ENCODE measurements around the gene CBY1.
A peak's percentile ranks its signal among the peaks of the same experiment; 100 is the strongest.

CBY1 gene

DNA sequence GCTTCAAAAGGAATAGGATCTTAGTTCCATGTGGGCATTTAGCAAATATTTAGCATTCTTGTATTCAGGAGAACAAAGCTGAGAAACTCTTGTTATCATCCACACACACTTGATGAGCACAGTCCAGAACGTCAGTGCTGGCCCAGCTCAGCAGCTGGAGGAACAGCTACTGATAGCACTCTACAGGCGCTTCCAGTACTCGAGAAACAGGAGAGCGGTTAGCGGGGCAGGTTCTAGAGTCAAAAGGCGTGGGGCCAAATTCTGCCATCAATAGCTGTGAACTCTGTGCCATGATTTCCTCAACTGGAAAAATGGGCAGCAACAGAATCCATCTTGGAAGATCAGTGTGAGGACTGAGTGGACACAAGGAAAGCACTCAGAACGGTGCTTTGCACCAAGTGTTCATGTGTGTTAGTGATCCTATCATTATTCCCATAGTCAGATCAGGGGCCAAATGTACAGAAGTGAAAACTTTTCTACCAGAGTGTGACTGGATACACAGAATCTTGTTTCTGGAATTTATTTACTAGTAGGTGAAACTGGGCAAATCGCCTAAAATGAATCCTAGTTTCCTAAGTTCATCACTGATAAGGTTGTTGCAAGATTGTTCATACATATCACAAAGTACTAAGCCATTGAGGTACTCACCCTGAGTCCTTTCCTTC lies 41.1 kb downstream of the CBY1 start:
- ChIA-PET POLR2A (interaction anchor here (0.7 to 2.3 kb wide), 3 partner anchors 16 to 23 kb away, joined by 3 to 10 read pairs (median 3); partner anchors contain the start of gene TOMM22), CTCF (interaction anchor here (1.3 to 4.3 kb wide), 4 partner anchors 11 to 645 kb away, joined by 4 to 45 read pairs (median 10); partner anchors contain the start of gene TOMM22)
- TF ChIP-seq, protein P1, sequence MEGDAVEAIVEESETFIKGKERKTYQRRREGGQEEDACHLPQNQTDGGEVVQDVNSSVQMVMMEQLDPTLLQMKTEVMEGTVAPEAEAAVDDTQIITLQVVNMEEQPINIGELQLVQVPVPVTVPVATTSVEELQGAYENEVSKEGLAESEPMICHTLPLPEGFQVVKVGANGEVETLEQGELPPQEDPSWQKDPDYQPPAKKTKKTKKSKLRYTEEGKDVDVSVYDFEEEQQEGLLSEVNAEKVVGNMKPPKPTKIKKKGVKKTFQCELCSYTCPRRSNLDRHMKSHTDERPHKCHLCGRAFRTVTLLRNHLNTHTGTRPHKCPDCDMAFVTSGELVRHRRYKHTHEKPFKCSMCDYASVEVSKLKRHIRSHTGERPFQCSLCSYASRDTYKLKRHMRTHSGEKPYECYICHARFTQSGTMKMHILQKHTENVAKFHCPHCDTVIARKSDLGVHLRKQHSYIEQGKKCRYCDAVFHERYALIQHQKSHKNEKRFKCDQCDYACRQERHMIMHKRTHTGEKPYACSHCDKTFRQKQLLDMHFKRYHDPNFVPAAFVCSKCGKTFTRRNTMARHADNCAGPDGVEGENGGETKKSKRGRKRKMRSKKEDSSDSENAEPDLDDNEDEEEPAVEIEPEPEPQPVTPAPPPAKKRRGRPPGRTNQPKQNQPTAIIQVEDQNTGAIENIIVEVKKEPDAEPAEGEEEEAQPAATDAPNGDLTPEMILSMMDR (IDR thresholded peaks at IDR 0.05; ENCODE audit: insufficient read depth, low read length, missing control alignments), result no peak
- no peak for DNase-seq (ENCODE audit: low read depth, low spot score)
- no peak overlapping the region; the same call in 1 of the 2 replicates for H3K4me3 ChIP-seq (ENCODE audit: low read depth, low read length)

DNA sequence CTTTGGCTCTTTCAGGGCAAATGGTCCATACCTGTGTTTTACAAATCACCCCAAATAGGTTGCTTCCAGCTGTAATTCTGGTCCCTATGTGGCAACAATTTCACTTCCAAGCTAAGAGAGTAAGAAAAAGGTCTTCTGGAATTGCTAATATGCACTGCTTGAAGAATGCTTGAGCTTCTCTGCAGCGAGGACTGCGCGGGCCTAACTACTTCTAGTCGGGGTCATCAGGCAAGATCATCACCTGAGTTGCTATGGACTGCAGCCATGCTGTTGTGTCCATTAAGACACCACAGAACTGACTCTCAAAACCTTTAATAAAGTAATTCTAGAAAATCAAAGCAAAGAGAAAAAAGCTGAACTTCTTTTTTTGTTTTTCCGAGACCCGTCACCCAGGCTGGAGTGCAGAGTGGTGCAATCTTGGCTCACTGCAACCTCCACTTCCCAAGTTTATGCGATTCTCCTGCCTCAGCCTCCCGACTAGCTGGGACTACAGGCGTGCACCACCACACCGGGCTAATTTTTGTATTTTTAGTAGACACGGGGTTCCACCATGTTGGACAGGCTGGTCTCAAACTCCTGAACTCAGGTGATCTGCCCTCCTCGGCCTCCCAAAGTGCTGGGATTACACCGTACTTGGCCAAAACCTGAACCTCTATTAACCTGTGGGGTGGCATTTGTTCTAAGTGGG lies 42.1 kb downstream of the CBY1 start:
- CTCF ChIA-PET, result interaction anchor here (0.7 to 4.3 kb wide), 5 partner anchors 9 to 646 kb away, joined by 3 to 45 read pairs (median 5); partner anchors contain the start of gene TOMM22
- DNase-seq (ENCODE audit: low read depth, low spot score), result no peak
- peak overlapping the region; percentile 80 for H3K4me3 ChIP-seq (ENCODE audit: low read depth, low read length)
- TF ChIP-seq, protein P1 (IDR thresholded peaks at IDR 0.05; ENCODE audit: insufficient read depth, low read length, missing control alignments), result no peak
- POLR2A ChIA-PET, result interaction anchor here (1.9 to 2.3 kb wide), 2 partner anchors 17 kb away, joined by 9 to 10 read pairs; partner anchors contain the start of gene TOMM22

DNA sequence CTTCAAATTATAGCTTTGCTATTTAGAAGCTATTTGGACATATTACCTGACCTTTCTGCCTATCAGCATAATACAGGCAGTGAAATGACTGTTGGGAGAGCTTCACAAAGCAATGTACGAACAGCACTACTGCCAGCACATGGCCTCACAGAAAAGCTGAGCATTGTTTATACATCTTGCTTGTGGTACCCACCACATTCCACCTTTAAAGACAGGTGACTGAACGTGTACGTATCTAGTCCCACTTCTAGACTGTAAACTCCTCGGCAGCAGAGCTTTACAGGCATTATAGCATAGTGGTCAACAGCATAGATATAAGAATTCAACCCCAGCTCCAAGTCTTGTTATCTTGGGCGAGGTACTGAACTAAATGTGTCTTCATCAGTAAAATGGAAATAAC lies 42.7 kb downstream of the CBY1 start:
- ChIA-PET CTCF (interaction anchor here (0.7 to 4.3 kb wide), 6 partner anchors 8 to 647 kb away, joined by 3 to 45 read pairs (median 4); partner anchors contain the start of gene TOMM22), POLR2A (interaction anchor here (1.9 kb wide), 1 partner anchor 17 kb away, joined by 9 read pairs; the partner anchor contains the start of gene TOMM22)
- TF ChIP-seq, protein P1 (IDR thresholded peaks at IDR 0.05; ENCODE audit: insufficient read depth, low read length, missing control alignments), result no peak
- peak overlapping the region; percentile 80 for H3K4me3 ChIP-seq (ENCODE audit: low read depth, low read length)
- DNase-seq (ENCODE audit: low read depth, low spot score), result no peak

DNA sequence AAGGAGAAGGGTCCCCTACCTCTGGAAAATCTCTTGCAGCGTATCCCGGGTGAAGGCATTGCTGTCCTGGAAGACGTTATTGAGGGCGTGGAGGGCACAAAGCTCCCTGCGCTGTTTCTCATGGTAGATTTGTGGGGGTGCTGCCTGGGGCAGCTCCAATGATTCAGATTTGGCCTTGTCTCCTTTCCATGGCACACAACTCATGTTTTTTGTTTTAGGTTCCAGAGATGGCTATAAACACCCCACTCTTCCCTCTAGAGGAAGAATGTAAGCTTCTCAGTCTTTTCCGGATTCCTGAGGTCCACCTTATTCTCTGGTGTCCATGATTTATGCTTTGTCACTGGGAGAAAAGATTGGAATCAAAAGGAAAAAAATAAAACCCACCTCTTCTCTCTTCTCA lies 43.3 kb downstream of the CBY1 start:
- peak overlapping the region; percentile 80 for H3K4me3 ChIP-seq (ENCODE audit: low read depth, low read length)
- no peak for DNase-seq (ENCODE audit: low read depth, low spot score)
- ChIA-PET CTCF (interaction anchor here (0.7 to 4.3 kb wide), 6 partner anchors 8 to 647 kb away, joined by 3 to 45 read pairs (median 4); partner anchors contain the start of gene TOMM22), POLR2A (interaction anchor here (1.9 kb wide), 1 partner anchor 18 kb away, joined by 9 read pairs; the partner anchor contains the start of gene TOMM22)
- TF ChIP-seq, protein P1 (IDR thresholded peaks at IDR 0.05; ENCODE audit: insufficient read depth, low read length, missing control alignments), result no peak

DNA sequence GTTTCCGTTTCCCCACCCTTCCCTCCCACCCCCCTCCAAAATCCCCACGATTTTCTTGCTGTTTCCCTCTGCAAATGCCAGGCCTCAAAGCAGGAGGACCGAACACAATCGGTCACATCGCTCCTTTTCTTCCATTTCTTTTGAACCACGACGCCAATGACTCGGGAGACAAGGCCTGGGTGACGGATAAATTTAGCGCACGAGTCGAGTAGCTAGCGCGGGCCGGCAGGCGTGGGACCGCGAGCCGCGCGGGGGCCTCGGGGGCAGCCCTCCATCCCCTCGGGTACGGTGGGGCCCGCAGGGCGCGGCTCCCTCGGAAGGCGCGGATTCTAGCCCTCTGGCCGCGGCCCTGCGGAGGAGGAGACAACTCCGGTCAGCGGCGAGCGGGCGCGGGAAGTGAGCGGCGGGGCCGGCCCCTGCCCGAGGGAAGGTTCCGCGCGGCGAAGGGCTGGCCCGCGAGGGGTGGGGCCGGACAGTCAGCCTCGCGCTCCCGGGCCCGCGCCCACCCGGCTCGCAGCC lies 43.9 kb downstream of the CBY1 start:
- ChIA-PET CTCF (interaction anchor here (4.3 kb wide), 1 partner anchor 18 kb away, joined by 45 read pairs; the partner anchor contains the start of gene TOMM22), POLR2A (interaction anchor here (1.9 kb wide), 1 partner anchor 18 kb away, joined by 9 read pairs; the partner anchor contains the start of gene TOMM22)
- DNase-seq (ENCODE audit: low read depth, low spot score), result no peak
- TF ChIP-seq, protein P1 (IDR thresholded peaks at IDR 0.05; ENCODE audit: insufficient read depth, low read length, missing control alignments), result no peak
- peak overlapping the region; percentile 80 for H3K4me3 ChIP-seq (ENCODE audit: low read depth, low read length)
